ENCODE data around the gene TTLL4.

TTLL4 gene

GRCh38 chr2:218709908-218710307, 727 bp upstream of the TTLL4 start:
- DNase-seq = no peak
- in situ Hi-C loops (cut with MboI; ENCODE audit: low pct_unique_long_range_greater_than_20kb, low sequenced_read_pairs) = no loop called here

GRCh38 chr2:218710334-218710686, 325 bp upstream of the TTLL4 start:
- in situ Hi-C loops (cut with MboI; ENCODE audit: low pct_unique_long_range_greater_than_20kb, low sequenced_read_pairs) = no loop called here
- DNase-seq = no peak

- DNase-seq = no peak
- in situ Hi-C loops (cut with MboI; ENCODE audit: low pct_unique_long_range_greater_than_20kb, low sequenced_read_pairs) = no loop called here
Observed at GRCh38 chr2:218711550-218711929, 905 bp downstream of the TTLL4 start.

DNA sequence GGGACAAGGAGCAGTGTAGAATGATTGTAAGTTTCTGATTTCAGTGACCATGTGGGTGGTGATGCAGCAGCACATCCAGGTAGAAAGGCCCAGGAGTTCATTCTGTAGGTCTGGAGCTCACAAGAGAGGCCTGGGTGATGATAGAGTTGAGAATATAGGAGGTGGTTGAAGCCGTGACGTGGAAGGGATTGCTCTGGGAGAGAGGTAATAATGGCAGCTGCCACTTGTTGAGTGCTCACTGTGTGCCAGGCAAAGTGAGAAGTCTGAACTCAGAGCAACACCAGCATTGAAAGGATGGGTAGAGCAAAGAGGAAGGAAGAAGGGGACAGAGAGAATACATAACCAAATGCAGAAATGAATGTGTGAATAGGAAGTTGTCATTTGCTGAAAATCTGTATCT, 3.3 kb downstream of the TTLL4 start:
- in situ Hi-C loops (cut with MboI; ENCODE audit: low pct_unique_long_range_greater_than_20kb, low sequenced_read_pairs) = no loop called here
- peak; percentile 16 for DNase-seq

- in situ Hi-C loops (cut with MboI; ENCODE audit: low pct_unique_long_range_greater_than_20kb, low sequenced_read_pairs) = no loop called here
- no peak for DNase-seq
Observed at GRCh38 chr2:218716070-218716469, 5.4 kb downstream of the TTLL4 start.

- in situ Hi-C loops (cut with MboI; ENCODE audit: low pct_unique_long_range_greater_than_20kb, low sequenced_read_pairs) = no loop called here
- DNase-seq = no peak
Observed at GRCh38 chr2:218717262-218717661, 6.6 kb downstream of the TTLL4 start.

- in situ Hi-C loops (cut with MboI; ENCODE audit: low pct_unique_long_range_greater_than_20kb, low sequenced_read_pairs) = no loop called here
- no peak for DNase-seq
Observed at GRCh38 chr2:218718058-218718457, 7.4 kb downstream of the TTLL4 start.

DNA sequence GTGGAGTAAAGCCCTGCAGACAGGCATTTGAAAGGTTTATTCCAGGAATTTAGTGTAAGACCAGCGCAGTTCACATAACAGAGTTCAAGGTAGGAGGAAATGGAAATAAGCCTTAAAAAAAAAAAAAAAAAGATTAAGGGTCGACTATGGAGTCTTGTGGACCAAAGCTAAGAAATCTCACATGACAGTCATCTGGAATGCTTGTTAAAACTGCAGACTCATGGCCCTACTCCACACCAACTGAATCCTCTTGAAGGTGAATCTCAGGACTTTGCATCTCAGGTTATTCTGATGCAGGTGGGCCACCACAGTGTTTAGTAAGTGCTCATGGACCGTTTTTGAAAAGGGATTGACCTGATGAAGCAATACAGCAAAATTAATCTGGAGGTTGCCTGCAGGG, 8.8 kb downstream of the TTLL4 start:
- in situ Hi-C loops (cut with MboI; ENCODE audit: low pct_unique_long_range_greater_than_20kb, low sequenced_read_pairs) = no loop called here
- no peak for DNase-seq

GRCh38 chr2:218720048-218721041, 9.7 kb downstream of the TTLL4 start:
- in situ Hi-C loops (cut with MboI; ENCODE audit: low pct_unique_long_range_greater_than_20kb, low sequenced_read_pairs) = no loop called here

DNA sequence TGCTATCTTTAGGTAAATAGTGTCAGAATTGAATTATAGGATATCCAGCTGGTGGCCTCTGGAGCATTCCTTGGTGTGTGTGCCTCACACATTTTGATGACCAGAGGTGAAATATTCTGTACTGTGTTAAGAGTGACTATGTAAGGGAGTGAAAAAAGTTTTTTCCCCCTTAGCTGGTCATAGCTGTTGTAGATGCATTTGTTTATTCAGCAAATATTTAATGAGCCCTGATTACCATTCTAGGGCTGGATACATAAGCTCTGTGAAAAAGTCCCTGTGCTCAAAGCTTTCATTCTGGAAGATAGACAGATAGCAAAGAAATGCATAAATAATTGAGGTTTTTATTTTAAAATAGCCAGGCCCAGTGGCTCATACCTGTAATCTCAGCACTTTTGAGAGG, 10.9 kb downstream of the TTLL4 start:
- DNase-seq = no peak
- in situ Hi-C loops (cut with MboI; ENCODE audit: low pct_unique_long_range_greater_than_20kb, low sequenced_read_pairs) = no loop called here

More at GRCh38 chr2:218720048-218721041, 9.7 kb downstream of the TTLL4 start:
- DNase-seq = no peak

DNA sequence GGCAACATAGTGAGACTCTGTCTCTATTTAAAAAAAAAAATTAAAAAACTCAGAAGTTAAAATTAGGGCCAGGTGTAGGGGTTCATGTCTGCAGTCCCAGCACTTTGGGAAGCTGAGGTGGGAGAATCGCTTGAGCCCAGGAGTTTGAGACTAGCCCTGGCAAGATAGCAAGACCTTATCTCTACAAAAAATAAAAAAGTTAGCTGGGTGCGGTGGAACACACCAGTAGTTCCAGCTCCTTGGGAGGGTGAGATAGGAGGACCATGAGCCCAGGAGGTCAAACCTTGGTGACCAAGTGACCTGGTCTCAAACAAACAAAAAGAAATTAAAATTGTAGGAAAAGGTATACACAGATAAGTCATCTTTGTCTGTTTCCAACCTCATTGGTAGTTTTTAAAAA, 11.3 kb downstream of the TTLL4 start:
- in situ Hi-C loops (cut with MboI; ENCODE audit: low pct_unique_long_range_greater_than_20kb, low sequenced_read_pairs) = no loop called here
- DNase-seq = no peak

GRCh38 chr2:218722419-218722818, 11.8 kb downstream of the TTLL4 start:
- in situ Hi-C loops (cut with MboI; ENCODE audit: low pct_unique_long_range_greater_than_20kb, low sequenced_read_pairs) = no loop called here
- no peak for DNase-seq

DNA sequence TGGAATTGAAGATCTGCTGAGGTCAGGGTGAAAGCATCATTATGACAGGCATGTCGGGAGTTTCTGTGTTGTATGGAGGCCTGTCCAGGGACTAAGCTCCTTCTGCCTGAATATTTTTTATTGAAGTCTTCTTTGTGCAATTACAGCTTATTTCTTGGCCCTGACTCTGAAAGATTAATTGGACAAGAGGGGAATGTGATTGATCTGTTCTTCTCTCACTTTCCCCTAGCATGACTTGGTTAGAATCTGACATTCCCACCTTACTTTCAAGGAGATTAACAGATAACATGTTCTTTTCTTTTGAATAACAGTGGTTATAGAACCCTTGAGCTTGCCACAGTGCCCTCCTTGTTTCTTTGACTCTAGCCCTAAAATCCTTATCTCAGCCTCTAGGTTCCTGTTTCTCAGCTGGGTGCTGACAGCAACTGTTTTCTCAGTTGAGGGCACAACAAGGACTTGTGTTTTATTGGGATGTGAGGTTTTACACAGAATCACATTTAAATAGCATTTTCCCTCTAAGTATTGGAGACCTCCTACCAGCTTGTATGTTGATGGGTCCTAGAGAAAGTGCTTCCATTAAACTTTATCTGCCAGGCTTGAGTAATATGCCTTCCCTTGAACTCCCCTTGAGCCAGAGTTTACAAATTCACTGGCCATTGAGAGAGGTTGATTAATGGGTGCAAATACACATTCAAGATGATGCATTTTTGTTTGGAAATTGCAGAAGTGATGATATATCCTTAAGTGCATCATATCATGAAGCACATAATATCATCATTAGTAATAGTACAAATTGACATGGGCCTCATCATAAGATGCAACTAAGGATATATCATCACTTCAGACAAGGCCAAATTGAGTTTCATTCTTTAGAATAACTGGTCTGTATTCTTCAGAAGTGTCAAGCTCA, 12.5 kb downstream of the TTLL4 start:
- in situ Hi-C loops (cut with MboI; ENCODE audit: low pct_unique_long_range_greater_than_20kb, low sequenced_read_pairs) = no loop called here

DNA sequence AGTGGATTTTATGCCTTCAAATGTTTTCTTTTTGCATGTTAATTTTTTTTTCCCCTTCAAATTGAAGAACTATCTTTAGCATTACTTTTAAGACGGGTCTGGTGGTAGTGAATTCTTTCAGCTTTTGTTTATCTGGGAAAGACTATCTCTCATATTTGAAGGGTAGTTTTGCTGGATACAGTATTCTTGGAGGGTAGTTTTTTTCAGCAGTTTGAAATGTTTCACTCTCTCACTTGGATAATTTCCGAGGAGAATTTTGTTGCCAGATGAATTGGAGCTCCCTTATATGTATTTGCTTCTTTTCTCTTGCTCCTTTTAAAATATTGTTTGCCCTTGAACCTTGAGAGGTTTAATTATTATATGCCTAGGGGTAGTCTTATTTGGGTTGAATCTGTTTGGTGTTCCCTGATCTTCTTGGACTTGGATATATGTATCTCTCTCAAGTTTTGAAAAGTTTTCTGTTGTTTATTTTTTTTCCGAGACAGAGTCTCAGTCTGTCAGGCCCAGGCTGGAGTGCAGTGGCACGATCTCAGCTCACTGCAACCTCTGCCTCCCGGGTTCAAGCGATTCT, 15.5 kb downstream of the TTLL4 start:
- in situ Hi-C loops (cut with MboI; ENCODE audit: low pct_unique_long_range_greater_than_20kb, low sequenced_read_pairs) = no loop called here
- DNase-seq = no peak

More for the DNA sequence above, 12.5 kb downstream of the TTLL4 start:
- DNase-seq = peak; percentile 67

- peak; percentile 50 for DNase-seq
- in situ Hi-C loops (cut with MboI; ENCODE audit: low pct_unique_long_range_greater_than_20kb, low sequenced_read_pairs) = no loop called here
Observed at GRCh38 chr2:218727502-218728165, 17.0 kb downstream of the TTLL4 start.

GRCh38 chr2:218729640-218730039, 19.0 kb downstream of the TTLL4 start:
- in situ Hi-C loops (cut with MboI; ENCODE audit: low pct_unique_long_range_greater_than_20kb, low sequenced_read_pairs) = no loop called here
- no peak for DNase-seq

DNA sequence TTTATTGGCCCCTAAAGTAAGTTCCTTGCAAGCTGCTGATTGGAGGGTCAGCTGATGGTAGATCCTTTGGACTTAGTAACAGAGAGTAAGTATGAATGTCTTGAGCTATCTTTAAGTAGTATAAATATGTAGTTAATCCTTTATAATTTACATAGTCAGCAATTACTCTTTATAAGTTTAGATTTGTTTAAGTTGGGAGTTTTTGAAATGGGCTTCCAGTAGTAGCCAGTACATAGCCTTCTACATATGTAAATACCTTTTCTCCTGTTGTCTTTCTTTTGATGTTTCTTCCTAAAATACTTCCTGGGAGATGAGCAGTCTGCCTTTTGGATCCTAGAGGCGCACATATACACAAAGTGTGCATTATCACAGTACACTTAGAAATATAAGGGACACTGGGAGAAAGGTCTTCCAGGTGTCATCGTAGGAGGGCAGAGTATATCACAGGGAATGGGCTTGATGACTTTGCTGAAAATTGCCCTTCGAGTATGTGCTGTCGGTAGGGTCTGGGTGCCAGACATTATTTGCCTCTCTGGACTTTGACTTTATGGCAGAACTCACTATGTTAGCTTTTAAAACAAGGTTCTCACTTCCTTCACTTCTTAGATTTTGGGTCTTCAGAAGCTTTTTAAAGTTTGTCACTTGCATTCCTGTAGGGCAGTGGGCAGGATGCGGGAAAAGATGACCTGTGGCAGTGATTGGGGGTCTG, 21.6 kb downstream of the TTLL4 start:
- no peak for DNase-seq
- in situ Hi-C loops (cut with MboI; ENCODE audit: low pct_unique_long_range_greater_than_20kb, low sequenced_read_pairs) = no loop called here

DNA sequence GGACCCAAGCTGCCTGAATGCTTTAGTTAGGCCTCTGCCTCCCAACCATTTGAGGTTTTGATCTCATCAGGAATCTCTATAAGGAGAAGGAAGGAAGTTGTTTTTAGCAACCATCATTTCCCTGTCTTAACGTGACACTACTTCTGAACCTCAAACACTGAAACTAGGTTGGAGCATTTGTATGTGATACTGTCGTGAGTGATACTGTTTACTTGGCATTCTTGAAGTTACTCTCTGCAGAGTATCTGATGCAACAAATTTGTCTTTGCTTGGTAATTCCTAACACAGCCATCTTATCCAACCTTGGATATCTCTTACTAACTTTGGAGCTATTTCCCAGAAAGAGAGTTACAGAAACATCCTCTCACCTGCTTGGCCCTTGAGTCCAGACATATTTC, 22.1 kb downstream of the TTLL4 start:
- in situ Hi-C loops (cut with MboI; ENCODE audit: low pct_unique_long_range_greater_than_20kb, low sequenced_read_pairs) = no loop called here
- DNase-seq = no peak
